GM19463 (cell line): ENCODE results near the gene DHX40.
"Not testable (repeated sequence)": the region's sequence is repeated elsewhere in the genome, so short reads cannot be mapped to it uniquely, and the experiment has no call there.

Experiments used
- ATAC-seq: cut with Tn5 transposase; IDR thresholded peaks from one replicate; pipeline ENCODE4 v1.9.1; 2021; ENCODE audit warnings: mild to moderate bottlenecking, moderate library complexity; ENCODE audit not compliant: unreplicated experiment

Gene DHX40, protein sequence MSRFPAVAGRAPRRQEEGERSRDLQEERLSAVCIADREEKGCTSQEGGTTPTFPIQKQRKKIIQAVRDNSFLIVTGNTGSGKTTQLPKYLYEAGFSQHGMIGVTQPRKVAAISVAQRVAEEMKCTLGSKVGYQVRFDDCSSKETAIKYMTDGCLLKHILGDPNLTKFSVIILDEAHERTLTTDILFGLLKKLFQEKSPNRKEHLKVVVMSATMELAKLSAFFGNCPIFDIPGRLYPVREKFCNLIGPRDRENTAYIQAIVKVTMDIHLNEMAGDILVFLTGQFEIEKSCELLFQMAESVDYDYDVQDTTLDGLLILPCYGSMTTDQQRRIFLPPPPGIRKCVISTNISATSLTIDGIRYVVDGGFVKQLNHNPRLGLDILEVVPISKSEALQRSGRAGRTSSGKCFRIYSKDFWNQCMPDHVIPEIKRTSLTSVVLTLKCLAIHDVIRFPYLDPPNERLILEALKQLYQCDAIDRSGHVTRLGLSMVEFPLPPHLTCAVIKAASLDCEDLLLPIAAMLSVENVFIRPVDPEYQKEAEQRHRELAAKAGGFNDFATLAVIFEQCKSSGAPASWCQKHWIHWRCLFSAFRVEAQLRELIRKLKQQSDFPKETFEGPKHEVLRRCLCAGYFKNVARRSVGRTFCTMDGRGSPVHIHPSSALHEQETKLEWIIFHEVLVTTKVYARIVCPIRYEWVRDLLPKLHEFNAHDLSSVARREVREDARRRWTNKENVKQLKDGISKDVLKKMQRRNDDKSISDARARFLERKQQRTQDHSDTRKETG

DNA sequence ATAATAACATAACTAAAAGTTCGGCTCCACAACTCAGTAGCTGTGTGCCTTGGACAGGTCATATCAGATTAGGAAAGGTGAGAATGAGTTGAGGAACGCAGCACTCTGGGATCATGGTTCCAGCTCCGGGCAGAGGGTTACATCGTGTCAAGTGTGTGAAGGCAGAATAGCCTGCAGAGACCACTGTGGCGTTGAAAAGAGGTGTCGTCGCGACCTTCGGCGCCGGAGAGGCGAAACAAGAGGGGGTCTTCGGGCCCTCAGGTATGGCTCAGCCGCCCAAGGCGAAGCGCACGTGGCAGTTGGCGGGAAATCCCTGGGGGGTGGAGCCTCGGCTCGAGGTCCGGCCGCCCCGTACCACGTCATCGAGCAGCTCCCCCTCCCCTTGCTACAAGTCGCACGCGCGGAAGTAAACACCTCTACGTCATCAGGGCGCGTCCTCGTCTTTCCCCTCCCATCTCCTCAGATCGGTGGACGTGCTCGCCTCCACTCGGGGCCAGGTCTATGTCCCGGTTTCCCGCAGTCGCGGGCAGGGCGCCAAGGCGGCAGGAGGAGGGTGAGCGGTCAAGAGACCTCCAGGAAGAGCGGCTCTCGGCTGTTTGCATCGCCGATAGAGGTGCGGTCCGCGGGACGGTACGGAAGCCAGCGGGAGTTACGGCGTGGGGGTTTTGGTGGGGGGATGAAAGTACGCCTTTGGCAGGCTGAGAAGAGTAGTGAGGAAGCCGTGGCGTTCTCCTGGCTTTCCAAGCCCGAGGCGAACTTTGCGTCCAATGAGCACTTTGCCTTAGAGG lies at the start of gene DHX40:
Gene DHX40, plus strand, starts transcription at position 440 of the 788 bp plus-strand sequence. Its CDS starts 62 bp downstream, at position 502.
- peak; percentile 80 for ATAC-seq

DNA sequence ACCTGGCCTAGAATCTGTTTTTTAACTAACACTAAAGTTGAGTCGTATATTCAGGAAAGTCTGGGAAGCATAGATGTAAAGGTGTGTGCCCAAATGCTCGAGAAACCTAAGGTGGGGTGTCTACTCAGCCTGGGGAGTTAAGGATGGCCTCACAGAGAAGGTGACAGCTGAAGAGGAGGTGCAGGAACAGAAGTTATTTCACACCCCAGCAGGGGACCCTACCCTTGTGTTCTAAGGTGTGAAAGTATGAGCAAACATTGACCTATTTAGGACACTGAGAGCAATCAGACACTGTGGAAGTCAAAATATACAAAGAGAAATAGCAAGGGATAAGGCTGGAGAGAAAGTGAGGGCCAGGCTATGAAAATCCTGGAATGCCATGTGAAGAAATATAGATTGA lies 49.0 kb upstream of the DHX40 start:
- no peak for ATAC-seq

DNA sequence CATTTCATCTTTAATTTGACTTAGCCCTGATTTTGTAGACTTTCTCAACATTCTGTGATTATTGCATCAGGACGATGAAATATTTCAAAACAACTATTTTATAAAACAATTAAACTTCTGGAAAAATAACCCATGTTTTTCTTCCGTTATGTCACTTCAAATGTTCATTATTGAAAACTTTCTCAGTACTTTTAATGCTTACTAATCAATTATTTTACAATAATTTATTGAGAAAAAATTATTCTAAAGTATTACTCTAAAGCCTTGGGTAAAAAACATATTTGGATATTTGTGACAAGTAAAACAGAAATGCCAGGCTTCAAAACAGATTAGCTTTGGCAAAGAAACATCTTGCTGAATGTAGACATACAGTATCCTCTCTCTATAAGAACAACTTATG lies 46.3 kb upstream of the DHX40 start:
- no peak for ATAC-seq

DNA sequence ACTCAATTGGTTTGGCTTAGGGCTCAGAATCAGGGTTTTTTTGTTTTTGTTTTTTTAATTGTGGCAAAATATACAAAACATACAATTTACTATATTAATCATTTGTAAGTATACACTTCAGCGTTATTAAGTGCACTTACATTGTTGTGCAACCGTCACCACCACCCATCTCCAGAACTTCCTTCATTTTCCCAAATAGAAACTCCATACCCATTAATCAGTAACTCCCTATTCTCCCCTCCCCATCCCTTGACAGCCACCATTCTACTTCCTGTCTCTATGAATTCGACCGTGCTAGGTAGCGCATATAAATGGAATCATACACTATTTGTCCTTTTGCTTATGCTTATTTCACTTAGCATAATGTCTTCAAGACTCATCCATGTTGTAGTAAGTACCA lies 45.2 kb upstream of the DHX40 start:
- ATAC-seq = no peak

DNA sequence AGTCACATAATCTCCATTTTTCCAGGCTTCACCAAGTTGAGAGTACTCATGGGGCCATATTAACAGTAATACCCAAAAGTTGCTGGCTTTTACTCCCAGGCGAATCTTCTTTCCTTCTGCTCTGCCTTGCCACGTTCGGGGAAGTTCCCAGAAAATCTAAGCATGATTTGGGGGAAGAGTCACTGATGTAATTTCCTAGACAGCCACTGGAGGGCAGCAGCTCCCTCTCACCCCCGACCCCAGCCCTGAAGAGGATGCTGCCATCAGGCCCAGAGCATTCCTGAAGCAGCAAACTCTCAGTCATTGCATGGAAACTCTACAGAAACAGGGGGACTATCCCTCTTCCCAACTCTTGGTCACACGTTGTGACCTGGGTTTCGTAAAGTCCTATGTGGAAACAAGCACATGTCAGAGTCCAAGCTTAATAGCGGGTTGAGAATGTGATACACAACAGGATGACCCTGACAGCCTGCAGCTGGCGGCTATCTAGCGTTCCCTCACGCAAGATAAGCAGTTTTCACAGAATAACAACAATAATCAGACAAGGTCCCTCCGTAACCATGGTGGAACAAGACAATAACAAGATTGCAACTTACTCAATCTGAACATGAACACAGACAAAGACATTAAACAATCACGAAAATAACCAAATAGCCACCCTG lies 43.8 kb upstream of the DHX40 start:
- ATAC-seq = no peak

DNA sequence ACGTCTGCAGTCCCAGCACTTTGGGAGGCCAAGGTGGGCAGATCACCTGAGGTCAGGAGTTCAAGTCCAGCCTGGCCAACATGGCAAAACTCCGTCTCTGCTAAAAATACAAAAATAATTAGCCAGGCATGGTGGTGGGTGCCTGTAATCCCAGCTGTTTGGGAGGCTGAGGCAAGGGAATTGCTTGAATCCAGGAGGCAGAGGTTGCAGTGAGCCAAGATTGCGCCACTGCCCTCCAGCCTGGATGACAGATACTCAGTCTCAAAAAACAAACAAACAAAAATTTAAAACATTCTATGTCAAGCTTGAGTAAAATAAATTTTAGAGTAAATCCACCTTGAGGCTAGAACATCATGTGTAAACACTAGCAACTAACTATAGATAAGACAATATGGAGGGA lies 40.5 kb upstream of the DHX40 start:
- not testable (repeated sequence) for ATAC-seq

DNA sequence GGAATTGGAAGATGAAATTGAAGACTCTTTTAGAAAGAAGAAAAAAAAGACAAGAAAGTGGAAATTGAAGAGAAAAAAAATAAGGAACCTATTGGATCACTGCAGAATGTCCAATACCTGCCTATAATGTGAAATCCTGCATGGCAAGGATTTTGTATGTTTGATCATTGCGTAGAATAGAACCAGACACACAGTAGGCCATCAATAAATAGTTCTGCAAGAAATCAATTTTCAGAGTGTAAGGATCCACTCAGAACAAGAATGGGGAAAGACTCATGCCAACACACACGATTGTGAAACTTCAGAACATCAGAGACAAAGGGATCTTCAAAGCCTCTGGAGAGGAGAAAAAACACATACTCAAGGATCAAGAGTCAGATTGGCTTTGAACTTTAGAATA lies 39.7 kb upstream of the DHX40 start:
- no peak for ATAC-seq

DNA sequence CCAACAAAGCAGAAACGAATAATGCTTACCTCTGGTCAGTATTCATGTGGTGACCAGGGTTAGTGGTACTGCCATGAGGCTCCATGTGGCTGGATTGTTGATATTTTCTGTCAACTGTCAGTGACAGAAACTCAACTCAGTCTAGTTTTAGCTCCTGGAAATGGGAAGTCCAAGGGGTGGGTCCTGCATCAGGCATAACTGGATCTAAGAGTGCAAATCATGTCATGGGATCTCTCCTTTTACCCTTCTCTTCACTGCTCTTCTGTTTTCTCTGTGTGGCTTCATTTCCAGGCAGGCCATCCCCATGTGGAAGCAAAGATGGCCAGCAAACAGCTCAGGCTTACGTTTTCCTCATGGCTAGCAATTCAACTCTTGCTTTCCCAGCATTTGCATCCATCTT lies 39.0 kb upstream of the DHX40 start:
- ATAC-seq = no peak

DNA sequence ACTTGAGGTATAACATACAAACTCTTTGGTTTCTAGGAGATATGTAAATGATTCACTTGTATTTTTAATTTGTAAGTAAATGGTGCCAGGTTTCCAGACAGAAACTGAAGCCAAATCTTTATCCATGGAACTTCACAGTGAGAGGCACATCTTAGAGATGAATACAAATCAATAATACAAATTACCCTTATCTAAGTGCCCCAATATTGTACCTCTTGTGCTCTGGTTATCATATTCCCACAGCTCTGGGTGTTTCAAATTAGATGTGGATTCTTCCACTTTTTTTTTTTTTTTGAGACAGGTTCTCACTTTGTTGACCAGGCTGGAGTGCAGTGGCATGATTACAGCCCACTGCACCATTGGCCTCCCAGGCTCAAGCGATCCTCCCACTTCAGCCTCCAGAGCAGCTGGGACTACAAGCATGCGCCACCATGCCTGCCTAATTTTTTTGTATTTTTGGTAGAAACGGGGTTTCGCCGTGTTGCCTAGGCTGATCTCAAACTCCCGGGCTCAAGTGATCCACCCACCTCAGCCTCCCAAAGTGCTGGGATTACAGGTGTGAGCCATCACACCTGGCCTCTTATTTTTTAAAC lies 38.0 kb upstream of the DHX40 start:
- ATAC-seq = no peak

DNA sequence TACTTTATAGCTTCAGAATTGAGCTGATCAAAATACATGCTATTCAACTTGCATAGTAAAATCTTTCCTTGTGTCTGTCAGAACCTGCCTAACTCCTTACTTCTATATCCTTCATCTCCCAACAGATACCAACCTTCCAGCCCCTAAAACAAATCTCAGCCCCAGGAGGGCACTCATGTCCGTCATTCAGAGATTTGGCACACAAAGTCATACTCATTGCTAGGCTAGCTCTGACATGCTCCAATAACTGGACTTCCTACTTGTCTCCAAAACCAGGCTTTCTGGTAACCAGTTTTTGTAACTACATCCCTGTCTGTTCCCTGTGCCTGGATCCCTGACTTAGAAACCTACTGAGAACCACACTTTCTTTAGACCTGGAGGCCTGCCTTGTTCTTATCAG lies 37.5 kb upstream of the DHX40 start:
- no peak for ATAC-seq

DNA sequence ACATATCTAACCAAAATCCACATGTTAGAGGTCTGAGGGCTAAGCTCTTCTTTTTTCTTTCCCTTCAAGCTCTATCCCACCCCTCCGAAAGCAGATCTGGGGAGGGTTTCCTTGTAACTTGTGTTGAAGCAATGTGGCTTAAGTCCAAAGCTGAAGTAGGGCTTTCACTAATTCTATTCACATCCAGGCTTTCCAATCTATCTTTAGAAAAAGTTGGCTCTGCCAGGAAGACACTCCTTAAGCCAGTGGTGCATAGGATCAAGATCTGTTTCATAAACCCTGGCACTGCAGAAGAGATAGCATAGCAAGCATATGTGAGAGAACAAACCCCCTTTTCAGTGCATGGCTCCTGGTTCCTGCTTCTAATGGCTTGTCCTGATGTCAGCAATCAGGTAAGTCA lies 34.9 kb upstream of the DHX40 start:
- ATAC-seq = no peak

DNA sequence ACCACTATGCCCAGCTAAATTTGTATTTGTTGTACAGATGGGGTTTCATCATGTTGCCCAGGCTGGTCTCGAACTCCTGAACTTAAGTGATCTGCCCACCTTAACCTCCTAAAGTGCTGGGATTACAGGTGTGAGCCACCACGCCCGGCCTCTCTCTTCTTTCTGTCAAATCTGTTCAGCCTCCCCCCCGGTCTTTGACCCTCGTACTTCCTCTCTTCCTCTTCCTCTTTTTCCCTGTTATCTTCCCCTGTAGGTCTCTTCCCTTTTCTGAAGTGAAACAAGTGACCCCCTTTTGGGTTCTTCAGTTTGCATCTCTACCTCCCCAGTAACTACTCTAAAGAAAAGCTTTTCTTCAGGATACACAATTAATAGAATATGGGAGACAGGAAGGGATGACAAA lies 31.7 kb upstream of the DHX40 start:
- ATAC-seq = no peak

DNA sequence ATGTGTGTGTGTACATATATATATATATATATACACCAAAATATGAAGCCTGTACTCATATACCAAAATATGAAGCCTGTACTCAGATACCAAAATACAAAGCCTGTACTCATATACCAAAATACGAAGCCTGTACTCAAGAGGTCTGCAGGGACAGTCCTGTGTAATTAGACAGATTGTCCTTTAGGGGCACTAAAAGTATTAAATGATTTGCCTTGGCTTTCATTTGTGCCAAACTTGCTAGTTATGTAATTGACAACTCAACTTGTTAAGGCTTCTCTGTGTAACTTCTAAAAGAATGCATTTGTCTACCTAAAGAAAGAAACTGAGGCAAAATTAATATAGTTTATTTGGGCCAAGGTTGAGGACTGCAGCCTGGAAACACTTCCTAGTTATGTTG lies 30.8 kb upstream of the DHX40 start:
- ATAC-seq = no peak

DNA sequence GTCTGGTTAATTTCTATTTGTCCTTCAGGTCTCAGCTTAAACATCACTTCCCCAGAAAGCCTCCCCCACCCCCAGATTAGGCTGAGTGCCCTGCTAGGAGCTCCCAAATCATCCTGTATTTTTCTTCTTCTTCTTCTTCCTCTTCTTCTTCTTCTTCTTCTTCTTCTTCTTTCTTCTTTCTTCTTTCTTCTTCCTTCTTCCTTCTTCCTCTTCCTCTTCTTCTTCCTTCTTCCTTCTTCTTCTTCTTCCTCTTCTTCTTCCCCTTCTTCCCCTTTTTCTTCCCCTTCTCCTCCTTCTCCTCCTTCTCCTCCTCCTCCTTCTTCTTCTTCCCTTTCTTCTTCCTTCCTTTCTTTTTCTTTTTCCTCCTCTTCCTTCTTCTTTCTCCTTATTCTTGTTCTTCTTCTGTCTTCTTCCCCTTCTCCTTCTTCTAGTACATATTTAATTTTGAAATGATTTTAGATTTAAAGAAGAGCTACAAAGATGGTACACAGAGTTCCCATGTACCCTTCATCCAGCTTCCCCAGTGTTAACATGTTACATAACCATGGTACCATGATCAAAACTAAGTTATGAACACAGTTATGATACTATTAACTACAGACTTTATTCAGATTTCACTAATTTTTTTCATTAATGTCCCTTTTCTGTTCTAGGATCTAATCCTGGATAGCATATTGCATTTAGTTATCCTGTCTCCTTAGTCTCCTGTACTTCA lies 27.1 kb upstream of the DHX40 start:
- ATAC-seq = no peak

DNA sequence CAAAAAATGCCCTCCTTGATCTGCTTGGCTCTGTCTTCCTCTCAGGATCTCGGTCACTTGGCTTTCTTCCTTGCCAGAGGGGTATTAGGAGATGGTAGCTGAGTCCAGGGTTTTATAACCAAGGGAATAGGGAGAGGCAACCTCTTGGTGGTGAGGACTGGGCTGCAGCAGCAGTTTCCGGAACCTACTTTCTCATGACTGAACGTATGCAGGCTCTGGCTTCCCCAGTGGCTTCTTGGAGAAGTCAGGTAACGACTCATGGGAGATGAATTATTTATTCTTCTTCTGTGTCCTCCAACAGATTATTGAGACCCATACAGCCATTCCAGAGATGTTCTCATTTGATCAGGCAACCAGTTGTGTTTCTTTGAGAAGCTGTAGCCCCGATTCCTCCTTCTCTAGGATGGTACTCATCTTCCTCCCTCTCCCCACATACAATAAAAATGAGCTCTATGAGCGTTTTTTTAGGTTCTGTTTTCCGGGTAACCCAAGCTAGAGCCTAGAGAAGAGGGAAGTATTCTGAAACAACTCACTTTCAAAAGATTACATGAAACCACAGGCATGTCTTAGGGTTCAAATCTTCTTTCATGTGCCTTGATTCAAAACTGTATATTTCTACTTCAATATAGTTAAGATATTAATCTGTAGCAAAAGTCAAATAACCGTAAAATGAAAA lies 22.3 kb upstream of the DHX40 start:
- no peak for ATAC-seq

DNA sequence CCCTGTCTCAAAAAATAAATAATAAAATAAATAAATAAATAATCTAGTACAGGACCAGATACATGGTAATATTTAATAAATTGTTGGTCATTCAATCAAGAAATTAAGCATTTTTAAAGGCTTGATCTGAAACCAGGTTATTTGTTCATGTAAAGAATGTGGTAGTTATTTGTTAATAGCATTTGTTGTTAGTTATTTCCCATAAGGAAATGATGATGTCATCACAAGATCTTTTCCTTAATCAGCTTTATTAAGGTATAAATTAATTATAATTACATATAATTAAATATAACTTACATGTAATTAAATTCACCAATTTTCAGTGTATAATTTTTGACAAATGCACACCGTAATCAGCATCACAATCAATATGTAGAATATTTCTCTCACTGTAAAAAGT lies 19.5 kb upstream of the DHX40 start:
- no peak for ATAC-seq

DNA sequence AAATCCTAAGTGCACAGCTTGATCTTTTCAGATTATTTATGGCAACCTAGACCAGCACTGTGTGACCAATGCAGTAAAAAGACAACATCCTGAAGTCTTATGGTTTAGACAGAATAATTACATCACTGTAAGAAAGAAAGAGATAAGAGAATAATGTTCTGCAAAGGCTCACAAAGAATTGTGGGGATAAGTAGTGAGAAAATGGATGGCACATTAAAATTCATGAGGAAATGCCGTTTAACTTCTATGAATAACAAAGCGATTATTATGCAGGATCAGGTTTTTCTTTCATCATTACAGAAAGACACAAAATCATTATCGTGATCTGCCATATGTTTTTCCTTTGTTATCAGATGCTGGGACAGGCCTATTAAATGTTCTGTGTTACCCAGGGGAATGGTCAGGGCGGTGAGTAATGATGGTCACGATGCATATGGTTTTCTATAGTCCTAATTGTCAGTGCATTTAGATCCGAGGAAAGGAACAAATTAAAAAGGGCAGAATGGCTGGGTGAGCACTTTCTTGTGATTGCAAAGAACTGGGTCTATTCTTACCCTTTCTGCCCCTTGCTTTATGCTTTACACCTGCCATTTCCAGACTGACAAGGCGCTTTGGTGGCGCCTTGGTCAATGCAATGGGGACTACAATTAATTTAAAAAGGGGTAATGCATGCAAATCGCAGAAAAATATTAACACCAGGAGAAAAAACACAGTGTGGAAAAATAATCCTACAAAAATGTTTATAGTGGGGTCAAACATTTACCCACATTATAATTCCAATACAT lies 18.1 kb upstream of the DHX40 start:
- ATAC-seq = no peak

DNA sequence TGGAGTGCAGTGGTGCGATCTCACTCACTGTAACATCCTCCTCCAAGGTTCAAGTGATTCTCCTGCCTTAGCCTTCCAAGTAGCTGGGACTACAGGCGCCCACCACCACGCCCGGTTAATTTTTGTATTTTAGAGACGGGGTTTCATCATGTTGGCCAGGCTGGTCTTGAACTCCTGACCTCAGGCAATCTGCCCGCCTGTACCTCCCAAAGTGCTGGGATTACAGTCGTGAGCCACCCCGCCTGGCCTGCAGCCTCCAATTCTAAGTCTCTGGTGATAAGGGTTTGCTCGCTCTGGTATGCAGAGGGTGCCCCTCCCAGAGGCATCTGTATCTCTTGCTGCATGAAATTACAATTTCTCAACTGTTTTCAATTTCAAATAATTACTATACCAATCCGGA lies 16.4 kb upstream of the DHX40 start:
- not testable (repeated sequence) for ATAC-seq

DNA sequence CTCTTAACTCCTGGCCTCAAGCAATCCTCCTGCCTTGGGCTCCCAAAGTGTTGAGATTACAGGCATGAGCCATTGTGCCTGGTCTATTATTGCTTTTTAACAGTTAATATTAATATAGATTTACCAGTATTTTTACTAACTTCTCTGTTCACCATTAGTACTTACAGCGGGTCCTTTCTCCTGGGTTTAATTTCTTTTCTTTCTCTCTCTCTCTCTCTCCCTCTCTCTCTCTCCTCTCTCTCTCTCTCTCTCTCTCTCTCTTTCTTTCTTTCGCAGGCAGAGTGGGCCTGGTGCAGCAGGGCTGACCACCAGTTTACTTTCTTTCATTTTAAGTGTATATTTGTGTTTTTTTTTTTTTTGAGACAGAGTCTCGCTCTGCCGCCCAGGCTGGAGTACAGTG lies 14.7 kb upstream of the DHX40 start:
- ATAC-seq = no peak
